ENCODE measurements around the gene ZNF513.
A peak's percentile ranks its signal among the peaks of the same experiment; 100 is the strongest.

- no peak for TF ChIP-seq EZH2phosphoT487 (IDR thresholded peaks at IDR 0.05; ENCODE audit: borderline replicate concordance)
- no peak for TF ChIP-seq CEBPB (IDR thresholded peaks at IDR 0.05; ENCODE audit: low read depth)
- TF ChIP-seq, protein P1, sequence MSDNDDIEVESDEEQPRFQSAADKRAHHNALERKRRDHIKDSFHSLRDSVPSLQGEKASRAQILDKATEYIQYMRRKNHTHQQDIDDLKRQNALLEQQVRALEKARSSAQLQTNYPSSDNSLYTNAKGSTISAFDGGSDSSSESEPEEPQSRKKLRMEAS (IDR thresholded peaks at IDR 0.05) = peak; percentile 86
- no peak for TF ChIP-seq POLR2A (IDR thresholded peaks at IDR 0.05; ENCODE audit: borderline replicate concordance, extremely low read depth, insufficient read depth, insufficient read length)
- no peak for TF ChIP-seq CTCF (IDR thresholded peaks at IDR 0.05 in 2 of 3, conservative IDR thresholded peaks at IDR 0.05 in 1 of 3; ENCODE audit: borderline replicate concordance in 1 of 3, insufficient read depth in 1 of 3, low read depth in 2 of 3, low read length in 2 of 3)
- no peak for TF ChIP-seq EZH2 (IDR thresholded peaks at IDR 0.05)
- TF ChIP-seq POLR2AphosphoS5 (IDR thresholded peaks at IDR 0.05; ENCODE audit: low read depth, low read length) = peak; percentile 79
Observed at GRCh38 chr2:27380626-27381545, at the start of gene ZNF513.
